Amniotic epithelial cell (primary cell): ENCODE measurements around the gene UTP3.
"Not testable (repeated sequence)": the region's sequence is repeated elsewhere in the genome, so short reads cannot be mapped to it uniquely, and the experiment has no call there.

Experiments used
- DNase-seq: peaks from one replicate; pipeline ENCODE4 v3.0.0-alpha.2; 2010; ENCODE audit warnings: low read depth

UTP3 gene

DNA sequence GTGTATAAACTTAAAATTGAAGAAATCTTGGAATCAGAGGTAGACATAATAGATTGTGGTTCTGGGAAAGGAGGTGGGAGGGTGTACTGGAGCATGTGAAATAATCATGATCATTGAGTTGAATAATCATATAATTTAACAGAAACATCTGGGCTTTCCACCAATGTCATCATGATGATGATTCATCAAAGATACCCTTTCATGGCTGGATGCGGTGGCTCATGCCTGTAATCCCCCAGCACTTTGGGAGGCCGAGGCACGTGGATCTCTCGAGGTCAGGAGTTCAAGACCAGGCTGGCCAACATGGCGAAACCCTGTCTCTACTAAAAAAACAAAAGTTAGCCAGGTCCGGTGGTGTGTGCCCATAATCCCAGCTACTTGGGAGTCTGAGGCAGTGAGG is 26.8 kb downstream of the UTP3 start:
- peak; percentile 30 for DNase-seq

DNA sequence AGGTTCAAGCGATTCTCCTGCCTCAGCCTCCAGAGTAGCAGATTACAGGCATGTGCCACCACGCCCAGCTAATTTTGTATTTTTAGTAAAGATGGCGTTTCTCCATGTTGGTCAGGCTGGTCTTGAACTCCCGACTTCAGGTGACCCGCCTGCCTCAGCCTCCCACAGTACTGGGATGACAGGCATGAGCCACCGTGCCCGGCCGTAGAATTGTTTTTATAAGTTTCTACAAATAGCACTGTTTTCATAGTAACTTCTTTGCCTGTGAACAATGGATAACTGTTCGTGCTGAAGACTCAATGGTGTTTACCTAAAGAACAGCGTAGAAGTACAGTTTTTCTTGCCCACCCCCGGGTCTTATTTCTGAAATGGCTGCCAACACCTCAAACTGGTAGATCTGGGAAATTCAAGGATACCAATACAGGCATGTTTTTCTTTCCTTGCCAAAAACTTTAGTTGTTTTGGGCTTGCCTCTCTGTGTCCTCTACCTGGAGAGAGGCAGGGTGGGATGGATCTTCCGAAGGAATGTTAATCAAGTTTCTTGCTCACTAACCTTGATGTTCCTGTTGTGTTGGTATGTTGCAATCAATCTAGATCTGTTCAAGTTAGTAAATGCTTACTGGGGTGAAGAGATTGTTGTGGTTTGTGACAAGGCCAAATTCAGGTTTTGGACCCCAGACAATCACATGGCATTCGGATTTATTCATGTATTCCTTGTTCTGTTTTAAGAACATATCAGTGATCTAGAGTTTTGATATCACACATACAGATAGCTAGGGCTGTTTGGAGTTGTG is 30.7 kb downstream of the UTP3 start:
- peak; percentile 33 for DNase-seq

- DNase-seq = peak; percentile 90
These were observed 33.4 kb downstream of the UTP3 start, which contains the start of gene RUFY3 for GRCh38 chr4:70721747-70722146. TSS of gene RUFY3 (plus strand) at chr4:70721964. CDS start at chr4:70722574, 610 bp downstream.

DNA sequence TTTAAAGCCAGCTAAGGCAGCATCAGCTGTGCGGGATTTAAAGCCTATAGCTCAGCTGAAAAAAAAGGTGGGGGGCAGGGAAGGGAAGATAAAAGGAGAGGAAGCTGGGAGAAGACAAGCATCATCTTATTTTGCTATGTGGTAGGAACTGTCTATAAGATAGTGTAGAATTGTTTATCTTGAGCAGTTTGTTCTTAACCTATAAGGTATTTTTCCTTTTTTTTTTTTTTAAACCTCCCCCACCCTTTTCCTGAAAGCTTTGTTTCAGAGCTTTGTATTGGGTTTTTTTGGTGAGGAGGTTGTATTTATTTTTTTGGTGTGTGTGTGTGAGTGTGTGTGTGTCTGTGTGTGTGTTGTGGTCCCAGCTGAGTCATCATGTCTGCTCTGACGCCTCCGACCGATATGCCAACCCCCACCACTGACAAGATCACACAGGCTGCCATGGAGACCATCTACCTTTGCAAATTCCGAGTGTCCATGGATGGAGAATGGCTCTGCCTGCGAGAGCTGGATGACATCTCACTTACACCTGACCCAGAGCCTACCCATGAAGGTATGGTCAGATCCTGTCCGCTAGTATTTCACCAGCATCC is 34.0 kb downstream of the UTP3 start:
- peak; percentile 77 for DNase-seq

GRCh38 chr4:70724463-70724862 is 36.1 kb downstream of the UTP3 start:
- DNase-seq = no peak

- no peak for DNase-seq
These were observed 37.3 kb downstream of the UTP3 start for GRCh38 chr4:70725633-70726032.

GRCh38 chr4:70726515-70726914 is 38.2 kb downstream of the UTP3 start:
- not testable (repeated sequence) for DNase-seq

DNA sequence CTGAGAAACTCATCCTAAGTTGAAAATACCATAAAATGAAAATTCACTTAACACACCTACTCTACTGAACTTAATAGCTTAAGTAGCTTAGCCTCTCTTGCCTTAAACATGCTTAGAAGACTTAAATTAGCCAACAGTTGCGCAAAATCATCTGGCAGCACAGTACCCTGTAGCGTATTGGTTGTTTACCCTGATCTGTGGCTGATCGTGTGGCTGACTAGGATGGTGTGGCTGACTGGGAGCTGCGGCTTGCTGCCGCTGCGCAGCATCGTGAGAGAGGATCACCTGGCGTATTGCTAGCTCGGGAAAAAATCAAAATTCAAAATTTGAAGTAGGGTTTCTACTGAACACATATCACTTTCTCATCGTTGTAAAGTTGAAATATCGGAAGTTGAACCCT is 39.8 kb downstream of the UTP3 start:
- no peak for DNase-seq

GRCh38 chr4:70732878-70733277 is 44.5 kb downstream of the UTP3 start:
- DNase-seq = not testable (repeated sequence)

- peak; percentile 76 for DNase-seq
These were observed 46.0 kb downstream of the UTP3 start for GRCh38 chr4:70734168-70734954.

DNA sequence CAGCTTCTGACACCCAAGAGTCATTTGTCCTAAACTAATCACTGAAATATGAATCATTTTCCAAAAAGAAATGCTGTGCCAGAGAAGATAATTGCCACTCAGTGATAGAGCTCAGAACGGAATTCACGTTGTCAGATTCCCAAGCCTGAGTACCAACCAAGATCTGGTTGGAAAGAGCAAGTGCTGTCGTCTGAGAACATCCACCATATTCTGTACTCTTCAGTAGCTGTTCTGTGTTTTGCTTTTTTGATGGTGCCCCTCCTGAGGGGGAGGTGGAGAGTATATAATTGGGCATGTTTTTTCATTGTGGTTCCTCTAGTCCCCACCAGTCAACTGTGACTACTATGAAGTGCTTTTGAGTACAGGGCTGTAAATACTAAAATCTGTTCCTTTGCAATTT is 46.6 kb downstream of the UTP3 start:
- DNase-seq = no peak

DNA sequence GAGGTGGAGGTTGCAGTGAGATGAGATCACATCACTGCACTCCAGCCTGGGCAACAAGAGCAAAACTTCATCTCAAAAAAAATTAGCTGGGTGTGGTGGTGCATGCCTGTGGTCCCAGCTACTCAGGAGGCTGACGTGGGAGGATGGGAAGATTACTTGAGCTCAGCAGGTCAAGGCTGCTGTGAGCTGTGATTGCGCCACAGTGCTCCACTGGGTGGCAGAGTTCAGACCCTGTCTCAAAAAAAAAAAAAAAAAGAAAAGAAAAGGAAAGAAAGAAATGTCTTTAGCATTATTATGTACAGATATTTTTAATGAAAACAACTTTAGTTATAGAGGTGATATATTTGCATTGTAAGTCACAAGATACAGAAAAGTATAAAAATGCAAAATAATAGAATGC is 47.6 kb downstream of the UTP3 start:
- DNase-seq = peak; percentile 89

DNA sequence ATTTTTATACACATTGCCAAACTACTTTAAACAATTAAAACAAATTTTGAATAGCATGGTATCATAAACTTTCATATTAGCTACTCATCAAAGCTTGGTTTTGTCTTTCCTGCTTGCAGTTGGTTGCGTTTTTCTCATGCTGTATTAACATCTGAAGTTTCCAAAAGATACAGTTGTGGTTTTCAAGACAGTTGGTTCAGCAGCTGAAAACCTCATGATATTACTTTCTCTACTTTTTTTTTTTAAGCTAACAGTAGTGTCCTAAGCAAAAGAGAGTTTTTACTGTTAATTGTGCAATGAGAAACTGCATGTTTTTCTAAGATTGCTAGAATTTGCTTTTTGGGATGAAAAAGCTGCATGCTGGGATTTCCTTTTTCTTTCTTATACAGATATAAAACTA is 48.7 kb downstream of the UTP3 start:
- peak; percentile 52 for DNase-seq

GRCh38 chr4:70737409-70737808 is 49.1 kb downstream of the UTP3 start:
- DNase-seq = no peak

DNA sequence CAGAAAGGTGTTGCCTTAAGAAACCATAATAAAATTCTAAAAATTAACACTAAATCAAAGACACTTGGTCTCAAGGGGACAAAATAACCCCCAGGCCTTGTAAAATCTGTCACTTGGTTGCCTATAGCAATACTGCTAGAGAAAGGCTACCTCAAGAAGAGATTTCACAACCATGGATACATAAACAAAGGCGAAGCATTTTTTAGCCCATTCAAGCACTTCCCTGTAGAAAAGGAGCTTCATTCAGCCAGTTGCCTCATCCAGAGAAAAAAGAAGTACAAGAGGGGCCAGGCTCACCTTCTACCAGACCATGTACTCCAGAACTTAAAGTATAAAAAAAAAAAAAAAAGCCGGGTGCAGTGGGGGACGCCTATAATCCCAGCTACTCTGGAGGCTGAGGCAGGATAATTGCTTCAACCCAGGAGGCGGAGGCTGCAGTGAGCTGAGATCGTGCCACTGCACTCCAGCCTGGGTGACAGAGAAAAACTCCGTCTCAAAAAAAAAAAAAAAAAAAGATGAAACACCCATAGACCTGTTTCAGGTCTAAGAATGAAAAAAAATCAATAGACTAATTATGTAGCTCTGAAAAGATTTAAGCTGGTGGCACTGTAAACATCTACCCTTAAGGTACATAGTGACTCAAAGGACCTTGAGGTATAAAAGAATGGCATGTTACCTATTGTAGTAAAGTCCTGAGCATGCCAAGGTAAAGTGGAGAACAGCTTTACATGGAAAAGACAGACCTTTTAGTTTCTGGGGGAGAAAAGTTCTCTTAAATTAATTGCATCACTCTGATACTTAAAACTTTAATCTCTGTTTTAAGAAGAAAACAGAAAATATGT is 51.4 kb downstream of the UTP3 start:
- DNase-seq = no peak
